Loucy (cell line): ENCODE results near the gene SSBP2.
"Not testable (repeated sequence)": the region's sequence is repeated elsewhere in the genome, so short reads cannot be mapped to it uniquely, and the experiment has no call there.

Source experiments
- H2AFZ ChIP-seq: fragments of 200-600 bp; sonication (generic); 2 replicates; pipeline ENCODE4 v1.6.0; 2016; ENCODE audit warnings: antibody characterized with exemption, mild to moderate bottlenecking, low read length, moderate library complexity
- H3F3A ChIP-seq: fragments of 200-600 bp; 2 replicates; pipeline ENCODE4 v1.6.0; 2016; ENCODE audit warnings: antibody characterized with exemption, low read depth, mild to moderate bottlenecking
- H3K27me3 ChIP-seq: fragments of 200-600 bp; sonication (generic); 2 replicates; pipeline ENCODE4 v1.6.1; 2014; ENCODE audit warnings: low read length, mild to moderate bottlenecking; ENCODE audit not compliant: insufficient read depth, poor library complexity, severe bottlenecking
- H3K36me3 ChIP-seq: fragments of 200-600 bp; sonication (generic); 2 replicates; pipeline ENCODE4 v1.6.1; 2016; ENCODE audit warnings: low read length; ENCODE audit not compliant: insufficient read depth
- H3K4me1 ChIP-seq: fragments of 200-600 bp; sonication (generic); 2 replicates; pipeline ENCODE4 v1.5.1; 2014; ENCODE audit warnings: low read length, mild to moderate bottlenecking; ENCODE audit not compliant: insufficient read depth, poor library complexity, severe bottlenecking
- H3K4me2 ChIP-seq: fragments of 200-600 bp; sonication (generic); 2 replicates; pipeline ENCODE4 v1.6.0; 2014; ENCODE audit warnings: antibody characterized with exemption, low read length, low read depth, mild to moderate bottlenecking; ENCODE audit not compliant: poor library complexity, severe bottlenecking
- H3K4me3 ChIP-seq: fragments of 200-600 bp; sonication (generic); 2 replicates; pipeline ENCODE4 v1.5.1; 2014; ENCODE audit warnings: low read length, mild to moderate bottlenecking, mixed read lengths; ENCODE audit not compliant: poor library complexity, severe bottlenecking
- H3K79me2 ChIP-seq: fragments of 200-600 bp; sonication (generic); 2 replicates; pipeline ENCODE4 v1.6.1; 2014; ENCODE audit warnings: low read length; ENCODE audit not compliant: insufficient read depth
- H3K9ac ChIP-seq: fragments of 200-600 bp; sonication (generic); 2 replicates; pipeline ENCODE4 v1.6.0; 2014; ENCODE audit warnings: mild to moderate bottlenecking, low read depth, low read length, moderate library complexity; ENCODE audit not compliant: poor library complexity, severe bottlenecking
- H3K9me2 ChIP-seq: fragments of 200-600 bp; sonication (generic); replicated peaks from 2 replicates; pipeline ENCODE4 v1.6.1; 2016; ENCODE audit warnings: low read depth, low read length, mixed read lengths
- H3K9me3 ChIP-seq: fragments of 200-600 bp; sonication (generic); 2 replicates; pipeline ENCODE4 v1.6.1; 2014; ENCODE audit warnings: mild to moderate bottlenecking, antibody characterized with exemption, low read length, low read depth; ENCODE audit not compliant: insufficient read depth
- H4K20me1 ChIP-seq: fragments of 200-600 bp; sonication (generic); 2 replicates; pipeline ENCODE4 v1.6.0; 2014; ENCODE audit warnings: antibody characterized with exemption, low read length, mild to moderate bottlenecking; ENCODE audit not compliant: insufficient read depth, poor library complexity, severe bottlenecking
- CTCF ChIP-seq: fragments of 200-600 bp; sonication (generic); conservative IDR thresholded peaks from 2 replicates; pipeline ENCODE4 v1.5.1; 2014; ENCODE audit warnings: mild to moderate bottlenecking, antibody characterized with exemption, low read length
- EZH2phosphoT487 ChIP-seq: fragments of 200-600 bp; IDR thresholded peaks from 2 replicates; pipeline ENCODE4 v1.6.1; 2018; ENCODE audit warnings: antibody characterized with exemption, mild to moderate bottlenecking, moderate library complexity, borderline replicate concordance

The SSBP2 gene

GRCh38 chr5:81717226-81717625, 33.7 kb downstream of the SSBP2 start:
- Histone ChIP-seq H4K20me1 (peaks cover 86% of the 10 kb centered on the region), H3K4me1 (peaks cover 75% of the 10 kb centered on the region), H3K4me2 (peak overlapping the region; percentile 29), H3K9me2 (no peaks in the 10 kb centered on the region), H3K36me3 (no peaks in the 10 kb centered on the region), H3K4me3 (no peak overlapping the region), H3K79me2 (peaks cover 98% of the 10 kb centered on the region), H3K9ac (no peak overlapping the region), H2AFZ (no peak overlapping the region), H3K9me3 (no peaks in the 10 kb centered on the region), H3K27me3 (no peaks in the 10 kb centered on the region), H3F3A (0 out of 2 replicates have a peak, but pooled peaks cover 6% of the 10 kb centered on the region)
- TF ChIP-seq CTCF (no peak), EZH2phosphoT487 (no peak)

- not testable (repeated sequence) for H3K9me2 ChIP-seq, H3K36me3 ChIP-seq, H3K27me3 ChIP-seq, H3K4me3 ChIP-seq, H3K4me2 ChIP-seq, H3F3A ChIP-seq, H3K9ac ChIP-seq, H2AFZ ChIP-seq, H3K9me3 ChIP-seq
- Histone ChIP-seq H3K4me1 (peaks cover 69% of the 10 kb centered on the region), H4K20me1 (peaks cover 81% of the 10 kb centered on the region), H3K79me2 (peaks cover 98% of the 10 kb centered on the region)
Measured at GRCh38 chr5:81714076-81714475, 36.8 kb downstream of the SSBP2 start.

GRCh38 chr5:81708889-81709288, 42.0 kb downstream of the SSBP2 start:
- Histone ChIP-seq H3K36me3 (peaks cover 16% of the 10 kb centered on the region; the same call in 1 of the 2 replicates), H3K79me2 (peaks cover 100% of the 10 kb centered on the region), H3F3A (no peaks in the 10 kb centered on the region), H3K4me2 (no peak overlapping the region), H3K9me2 (no peaks in the 10 kb centered on the region), H3K9me3 (no peaks in the 10 kb centered on the region), H3K4me3 (no peak overlapping the region), H4K20me1 (peaks cover 68% of the 10 kb centered on the region), H3K27me3 (no peaks in the 10 kb centered on the region), H3K9ac (no peak overlapping the region), H2AFZ (no peak overlapping the region), H3K4me1 (peaks cover 30% of the 10 kb centered on the region)
- no peak for TF ChIP-seq CTCF
- TF ChIP-seq EZH2phosphoT487: no peak

- Histone ChIP-seq H3K4me1 (no peaks in the 10 kb centered on the region), H3K4me3 (no peak overlapping the region), H3K9me3 (peaks cover 16% of the 10 kb centered on the region), H3K9ac (no peak overlapping the region), H2AFZ (no peak overlapping the region), H4K20me1 (peaks cover 41% of the 10 kb centered on the region), H3K27me3 (no peaks in the 10 kb centered on the region), H3K79me2 (peaks cover 99% of the 10 kb centered on the region), H3K36me3 (peaks cover 43% of the 10 kb centered on the region), H3F3A (no peaks in the 10 kb centered on the region), H3K9me2 (no peaks in the 10 kb centered on the region), H3K4me2 (no peak overlapping the region)
- TF ChIP-seq CTCF: no peak
Measured at GRCh38 chr5:81703840-81704239, 47.1 kb downstream of the SSBP2 start.
